ENCODE measurements around the gene ACAT2. TPM values are rescaled to one million over a fixed set of nuclear protein-coding genes. Genes with fewer than 3 reads are reported as not detected.
"Not testable (repeated sequence)": the region's sequence is repeated elsewhere in the genome, so short reads cannot be mapped to it uniquely, and the experiment has no call there.

Gene ACAT2
- total and polyA plus RNA-seq, 9 donors: 7.2 to 113 (median 20.3) TPM

DNA sequence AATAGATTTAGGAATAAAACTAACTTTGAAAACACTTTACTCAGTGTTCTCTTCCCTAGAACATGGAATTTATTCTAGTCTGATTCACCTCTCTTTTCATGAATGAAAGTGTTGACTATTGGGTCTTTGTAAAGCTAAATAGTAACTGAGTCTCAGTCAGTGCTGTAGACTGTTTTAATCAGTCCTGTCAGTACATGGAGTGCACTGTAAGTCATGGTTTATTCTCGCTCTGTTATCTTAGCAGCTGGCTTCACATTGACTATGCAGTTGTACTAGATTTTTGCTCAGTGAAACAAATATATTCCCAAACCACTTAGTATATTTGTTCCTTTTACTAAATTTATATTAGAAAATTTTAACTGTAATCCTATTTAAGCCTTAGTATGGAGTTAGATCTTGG lies 15.1 kb upstream of the ACAT2 start:
- 70 to 84% (median 70%) methylated on average over 1 of the region's 1 CpG for WGBS, 3 donors
- no peaks in the 10 kb centered on the region for H3K27me3 ChIP-seq
- TF ChIP-seq EP300 (IDR thresholded peaks at IDR 0.05) (no peak), POLR2A (IDR thresholded peaks at IDR 0.05) (no peak)
- TF ChIP-seq, protein P1, sequence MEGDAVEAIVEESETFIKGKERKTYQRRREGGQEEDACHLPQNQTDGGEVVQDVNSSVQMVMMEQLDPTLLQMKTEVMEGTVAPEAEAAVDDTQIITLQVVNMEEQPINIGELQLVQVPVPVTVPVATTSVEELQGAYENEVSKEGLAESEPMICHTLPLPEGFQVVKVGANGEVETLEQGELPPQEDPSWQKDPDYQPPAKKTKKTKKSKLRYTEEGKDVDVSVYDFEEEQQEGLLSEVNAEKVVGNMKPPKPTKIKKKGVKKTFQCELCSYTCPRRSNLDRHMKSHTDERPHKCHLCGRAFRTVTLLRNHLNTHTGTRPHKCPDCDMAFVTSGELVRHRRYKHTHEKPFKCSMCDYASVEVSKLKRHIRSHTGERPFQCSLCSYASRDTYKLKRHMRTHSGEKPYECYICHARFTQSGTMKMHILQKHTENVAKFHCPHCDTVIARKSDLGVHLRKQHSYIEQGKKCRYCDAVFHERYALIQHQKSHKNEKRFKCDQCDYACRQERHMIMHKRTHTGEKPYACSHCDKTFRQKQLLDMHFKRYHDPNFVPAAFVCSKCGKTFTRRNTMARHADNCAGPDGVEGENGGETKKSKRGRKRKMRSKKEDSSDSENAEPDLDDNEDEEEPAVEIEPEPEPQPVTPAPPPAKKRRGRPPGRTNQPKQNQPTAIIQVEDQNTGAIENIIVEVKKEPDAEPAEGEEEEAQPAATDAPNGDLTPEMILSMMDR (IDR thresholded peaks at IDR 0.05): no peak
- H3K36me3 ChIP-seq: no peaks in the 10 kb centered on the region
- H3K4me3 ChIP-seq: no peak overlapping the region
- intact Hi-C loops (cut with DNase I): no loop called here
- no peaks in the 10 kb centered on the region for H3K9me3 ChIP-seq
- no peak overlapping the region for H3K27ac ChIP-seq
- H3K4me1 ChIP-seq (ENCODE audit: insufficient read depth): no peaks in the 10 kb centered on the region
- DNase-seq: no peak

DNA sequence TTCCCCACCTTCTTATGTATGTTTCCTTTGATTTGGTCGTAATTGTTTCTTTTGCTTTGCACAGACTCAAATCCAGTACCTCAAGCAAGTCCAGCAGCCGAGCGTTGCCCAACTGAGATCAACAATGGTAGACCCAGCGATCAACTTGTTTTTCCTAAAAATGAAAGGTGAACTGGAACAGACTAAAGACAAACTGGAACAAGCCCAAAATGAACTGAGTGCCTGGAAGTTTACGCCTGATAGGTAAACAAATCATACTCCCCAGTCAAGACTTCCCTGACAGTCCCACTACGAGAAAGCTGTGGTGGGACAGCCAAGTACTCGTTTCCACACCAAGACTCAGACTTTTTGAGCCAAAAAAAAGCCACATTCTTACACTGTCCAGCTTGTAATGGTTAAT lies 13.7 kb upstream of the ACAT2 start:
- H3K4me1 ChIP-seq (ENCODE audit: insufficient read depth); H3K27me3 ChIP-seq; intact Hi-C loops (cut with DNase I); H3K27ac ChIP-seq; H3K4me3 ChIP-seq; H3K36me3 ChIP-seq; H3K9me3 ChIP-seq; DNase-seq: not testable (repeated sequence)
- WGBS, 3 donors: 85 to 87% (median 87%) methylated on average over 7 of the region's 7 CpGs

DNA sequence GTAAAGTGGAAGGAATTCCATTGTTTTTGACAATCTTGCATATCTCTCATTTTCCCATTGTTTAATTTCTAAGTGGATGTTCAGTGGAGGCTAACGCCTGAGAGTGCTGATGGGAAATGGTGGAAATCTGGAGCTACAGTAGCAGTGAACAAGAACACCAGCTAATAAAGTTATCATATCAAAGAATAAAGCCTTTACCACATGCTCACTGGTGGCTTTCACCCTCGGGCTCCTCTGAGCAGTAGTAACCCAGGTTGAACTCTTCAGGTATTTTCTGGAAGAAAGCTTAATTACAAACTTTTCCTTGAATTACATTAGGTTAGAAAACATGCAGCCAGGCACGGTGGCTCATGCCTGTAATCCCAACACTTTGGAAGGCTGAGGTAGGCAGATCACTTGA lies 10.4 kb upstream of the ACAT2 start:
- Histone ChIP-seq H3K9me3 (no peaks in the 10 kb centered on the region), H3K27me3 (no peaks in the 10 kb centered on the region), H3K27ac (no peak overlapping the region), H3K36me3 (no peaks in the 10 kb centered on the region), H3K4me3 (no peak overlapping the region), H3K4me1 (ENCODE audit: insufficient read depth) (no peaks in the 10 kb centered on the region)
- WGBS, 3 donors: 68 to 81% (median 74%) methylated on average over 3 of the region's 3 CpGs
- TF ChIP-seq, protein P1 (IDR thresholded peaks at IDR 0.05): no peak
- DNase-seq: no peak
- intact Hi-C loops (cut with DNase I): no loop called here

DNA sequence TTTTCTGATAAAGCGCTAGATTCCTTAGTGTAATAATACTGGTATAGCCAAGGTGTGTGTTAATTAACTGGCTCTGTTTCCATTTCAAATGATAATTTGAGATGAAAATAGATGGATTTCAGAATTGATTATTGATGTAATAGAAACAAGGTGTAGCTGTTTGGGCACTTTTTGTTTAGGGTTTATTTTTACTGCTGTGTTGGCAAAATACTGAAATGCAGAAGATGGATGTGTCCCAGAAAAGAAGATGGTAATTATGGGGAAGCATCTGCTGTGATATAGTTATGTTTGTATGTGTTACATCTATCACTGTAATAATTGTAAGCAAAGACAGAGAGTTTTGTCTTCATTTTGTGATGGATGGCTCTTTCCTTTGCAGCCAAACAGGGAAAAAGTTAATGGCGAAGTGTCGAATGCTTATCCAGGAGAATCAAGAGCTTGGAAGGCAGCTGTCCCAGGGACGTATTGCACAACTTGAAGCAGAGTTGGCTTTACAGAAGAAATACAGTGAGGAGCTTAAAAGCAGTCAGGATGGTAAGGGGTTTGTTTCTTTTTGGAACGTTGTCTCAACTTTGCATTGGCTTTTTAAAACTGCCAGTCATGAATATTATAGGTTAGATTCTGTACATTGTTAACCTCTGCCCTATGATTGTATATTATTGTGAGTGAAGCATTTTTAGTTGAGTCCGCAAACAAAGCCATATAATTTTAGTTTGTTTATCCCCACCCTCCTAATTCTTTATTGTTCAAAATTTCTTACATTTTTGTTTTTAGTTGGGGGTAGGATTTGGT lies 8.6 kb upstream of the ACAT2 start:
- no peak for DNase-seq
- TF ChIP-seq EP300 (IDR thresholded peaks at IDR 0.05) (no peak), POLR2A (IDR thresholded peaks at IDR 0.05) (no peak)
- Histone ChIP-seq H3K27me3 (no peaks in the 10 kb centered on the region), H3K4me3 (no peak overlapping the region), H3K27ac (no peak overlapping the region), H3K9me3 (no peaks in the 10 kb centered on the region), H3K36me3 (no peaks in the 10 kb centered on the region), H3K4me1 (ENCODE audit: insufficient read depth) (no peaks in the 10 kb centered on the region)
- WGBS, 3 donors: 86 to 90% (median 86%) methylated on average over 6 of the region's 6 CpGs
- intact Hi-C loops (cut with DNase I): no loop called here

DNA sequence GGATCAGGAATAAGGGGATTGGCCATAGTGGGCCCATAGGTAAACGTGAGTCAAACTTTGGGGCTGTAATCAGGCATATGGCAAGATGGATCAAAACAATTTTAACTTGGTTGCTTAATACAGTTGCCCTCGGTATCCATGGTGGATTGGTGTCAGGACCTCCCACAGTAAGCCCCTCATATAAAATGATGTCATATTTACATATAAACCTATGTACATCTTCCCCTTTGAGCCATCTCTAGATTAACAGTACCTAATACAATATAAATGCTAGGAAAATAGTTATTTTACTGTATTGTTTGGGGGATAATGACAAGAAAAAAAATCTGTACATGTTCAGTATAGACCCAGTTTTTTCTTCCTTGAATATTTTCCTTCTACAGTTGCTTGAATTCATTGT lies 7.4 kb upstream of the ACAT2 start:
- 67 to 82% (median 68%) methylated on average over 2 of the region's 2 CpGs for WGBS, 3 donors
- H3K36me3 ChIP-seq: no peaks in the 10 kb centered on the region

More for the DNA sequence above, 7.4 kb upstream of the ACAT2 start:
- Histone ChIP-seq H3K4me3 (no peak overlapping the region), H3K27ac (no peak overlapping the region), H3K9me3 (no peaks in the 10 kb centered on the region), H3K27me3 (no peaks in the 10 kb centered on the region), H3K4me1 (ENCODE audit: insufficient read depth) (no peaks in the 10 kb centered on the region)
- TF ChIP-seq EP300 (IDR thresholded peaks at IDR 0.05) (no peak), POLR2A (IDR thresholded peaks at IDR 0.05) (no peak)
- TF ChIP-seq, protein P1 (IDR thresholded peaks at IDR 0.05): no peak
- no peak for DNase-seq
- intact Hi-C loops (cut with DNase I): no loop called here
